Ishikawa (cell line): ENCODE measurements around the gene MEIS3.

Experiments used
- CREB1 ChIP-seq: IDR thresholded peaks from 2 replicates; pipeline ENCODE4 v1.6.1; 2012; ENCODE audit warnings: low read depth
- EP300 ChIP-seq: IDR thresholded peaks from 2 replicates; pipeline ENCODE4 v1.6.1; 2012; ENCODE audit warnings: borderline replicate concordance
- FOXM1 ChIP-seq: IDR thresholded peaks from 2 replicates; pipeline ENCODE4 v1.6.1; 2012; ENCODE audit warnings: low read depth, borderline replicate concordance
- RAD21 ChIP-seq: IDR thresholded peaks from 2 replicates; pipeline ENCODE4 v1.6.1; 2012; ENCODE audit warnings: low read depth
- REST ChIP-seq: IDR thresholded peaks from 2 replicates; pipeline ENCODE4 v1.6.1; 2012; ENCODE audit warnings: low read depth, mild to moderate bottlenecking
- TCF12 ChIP-seq: IDR thresholded peaks from 2 replicates; pipeline ENCODE4 v1.6.1; 2012; ENCODE audit warnings: low read depth
- YY1 ChIP-seq: IDR thresholded peaks from 2 replicates; pipeline ENCODE4 v1.6.1; 2012; ENCODE audit warnings: low read depth
- ZBTB7A ChIP-seq: IDR thresholded peaks from 2 replicates; pipeline ENCODE4 v1.6.1; 2012; ENCODE audit warnings: low read depth

GRCh38 chr19:47422417-47423163, 3.3 kb upstream of the MEIS3 start:
- TF ChIP-seq FOXM1 (no peak), ZBTB7A (no peak), RAD21 (no peak), YY1 (no peak), EP300 (no peak), REST (no peak), CREB1 (no peak), TCF12 (no peak)
